GM23338 (cell line): ENCODE measurements around the gene TXNDC16. TPM values are rescaled to one million over a fixed set of nuclear protein-coding genes. Genes with fewer than 3 reads are reported as not detected.

Experiments
- ATAC-seq: fragments of 200-7000 bp; cut with Tn5 transposase; 3 replicates; pipeline ENCODE4 v1.9.1; 2020
- DNase-seq: peaks from one replicate; pipeline ENCODE4 v3.0.0-alpha.2; 2015; ENCODE audit warnings: low spot score
- H2AFZ ChIP-seq: fragments of 200-600 bp; sonication (generic); 2 replicates; pipeline ENCODE4 v1.8.0; 2016; ENCODE audit warnings: antibody characterized with exemption, mild to moderate bottlenecking, moderate library complexity
- H3F3A ChIP-seq: fragments of 200-600 bp; sonication (generic); replicated peaks from 2 replicates; pipeline ENCODE4 v1.8.0; 2017; ENCODE audit warnings: antibody characterized with exemption, mixed run types, low read depth
- H3K27ac ChIP-seq: fragments of 200-600 bp; sonication (generic); 2 replicates; pipeline ENCODE4 v1.6.1; 2016; ENCODE audit warnings: low read depth
- H3K27me3 ChIP-seq: fragments of 200-600 bp; sonication (generic); 2 replicates; pipeline ENCODE4 v1.8.0; 2016; ENCODE audit warnings: mild to moderate bottlenecking, mixed run types, moderate library complexity; ENCODE audit not compliant: insufficient read depth
- H3K36me3 ChIP-seq: fragments of 200-600 bp; sonication (generic); 2 replicates; pipeline ENCODE4 v1.8.0; 2016; ENCODE audit warnings: mild to moderate bottlenecking; ENCODE audit not compliant: insufficient read depth
- H3K4me1 ChIP-seq: fragments of 200-600 bp; sonication (generic); 2 replicates; pipeline ENCODE4 v1.8.0; 2016; ENCODE audit warnings: mild to moderate bottlenecking, moderate library complexity; ENCODE audit not compliant: insufficient read depth
- H3K4me2 ChIP-seq: fragments of 200-600 bp; sonication (generic); 2 replicates; pipeline ENCODE4 v1.7.1; 2017; ENCODE audit warnings: mixed run types
- H3K4me3 ChIP-seq: fragments of 200-600 bp; sonication (generic); 2 replicates; pipeline ENCODE4 v1.6.1; 2016; ENCODE audit warnings: mixed run types
- H3K79me2 ChIP-seq: fragments of 200-600 bp; sonication (generic); replicated peaks from 2 replicates; pipeline ENCODE4 v1.8.0; 2017; ENCODE audit warnings: mild to moderate bottlenecking; ENCODE audit not compliant: insufficient read depth
- H3K9me2 ChIP-seq: fragments of 200-600 bp; sonication (generic); 2 replicates; pipeline ENCODE4 v1.8.0; 2017; ENCODE audit not compliant: insufficient read depth
- H4K20me1 ChIP-seq: fragments of 200-600 bp; sonication (generic); replicated peaks from 2 replicates; pipeline ENCODE4 v1.8.0; 2017; ENCODE audit warnings: mild to moderate bottlenecking; ENCODE audit not compliant: insufficient read depth
- H3K27ac Mint-ChIP-seq: 2 replicates; pipeline ENCODE4 v1.8.0; 2020; ENCODE audit warnings: inconsistent platforms, mild to moderate bottlenecking, moderate library complexity, mixed read lengths
- H3K27me3 Mint-ChIP-seq: 3 replicates; pipeline ENCODE4 v1.8.0; 2022; ENCODE audit warnings: low read depth, mild to moderate bottlenecking, moderate library complexity, mixed read lengths, inconsistent platforms; ENCODE audit not compliant: insufficient read depth, poor library complexity
- H3K36me3 Mint-ChIP-seq: 3 replicates; pipeline ENCODE4 v1.8.0; 2021; ENCODE audit warnings: low read depth, mild to moderate bottlenecking, inconsistent platforms, moderate library complexity, mixed read lengths
- H3K4me1 Mint-ChIP-seq: 3 replicates; pipeline ENCODE4 v1.8.0; 2020; ENCODE audit warnings: mild to moderate bottlenecking, inconsistent platforms, mixed read lengths
- H3K4me3 Mint-ChIP-seq: 3 replicates; pipeline ENCODE4 v1.8.0; 2021; ENCODE audit warnings: moderate library complexity, mild to moderate bottlenecking, inconsistent platforms, mixed read lengths
- H3K9me3 Mint-ChIP-seq: 3 replicates; pipeline ENCODE4 v1.8.0; 2020; ENCODE audit warnings: moderate library complexity, mild to moderate bottlenecking, inconsistent platforms, mixed read lengths
- EZH2phosphoT487 ChIP-seq: fragments of 200-600 bp; sonication (generic); IDR thresholded peaks from one replicate; pipeline ENCODE4 v1.8.1; 2018; ENCODE audit warnings: antibody characterized with exemption; ENCODE audit not compliant: unreplicated experiment
- JUNB ChIP-seq: IDR thresholded peaks from one replicate; pipeline ENCODE4 v1.6.1; 2016; ENCODE audit warnings: antibody characterized with exemption; ENCODE audit not compliant: unreplicated experiment
- NANOG ChIP-seq: IDR thresholded peaks from 2 replicates; pipeline ENCODE4 v1.6.1; 2016; ENCODE audit warnings: antibody characterized with exemption, borderline replicate concordance
- STAT1 ChIP-seq: IDR thresholded peaks from one replicate; pipeline ENCODE4 v1.6.1; 2016; ENCODE audit warnings: antibody characterized with exemption; ENCODE audit not compliant: unreplicated experiment
- ZNF114 ChIP-seq: fragments of 250-450 bp; sonication (Bioruptor Pico); IDR thresholded peaks from 2 replicates; pipeline ENCODE4 v1.5.0; 2020; ENCODE audit warnings: mild to moderate bottlenecking, moderate library complexity
- ZNF331 ChIP-seq: fragments of 250-450 bp; sonication (Bioruptor Pico); IDR thresholded peaks from 2 replicates; pipeline ENCODE4 v1.5.0; 2020; ENCODE audit warnings: low read depth, mild to moderate bottlenecking, moderate library complexity
- polyA plus RNA-seq: library from polyadenylated mRNA; unstranded; fragments of >200 nt; fragmentation: Nextera tagmentation; extraction: Ambion mirVana; gene quantifications from 2 replicates; pipeline ENCODE4 v1.2.1, GENCODE V29; 2016
- total RNA-seq: library from RNA; depleted of rRNA; stranded (reverse); fragments of >200 nt; shearing (Covaris generic); gene quantifications from 2 replicates; pipeline ENCODE4 v1.2.3, GENCODE V29; 2014
- TF ChIP-seq, protein P1 (sequence below): fragments of 250-450 bp; sonication (Bioruptor Pico); IDR thresholded peaks from 2 replicates; pipeline ENCODE4 v1.5.0; 2020; ENCODE audit warnings: mild to moderate bottlenecking, moderate library complexity
- TF ChIP-seq, protein P2 (sequence below), 2 experiments: fragments of 200-600 bp in 1 of 2; sonication (generic) in 1 of 2; conservative IDR thresholded peaks; 2 replicates each; pipeline versions ENCODE4 v1.5.1 to v1.6.1; 2016 to 2017; ENCODE audit warnings: antibody characterized with exemption in 2 of 2, low read depth in 2 of 2, mild to moderate bottlenecking in 2 of 2, moderate library complexity in 1 of 2

The TXNDC16 gene
- total and polyA plus RNA-seq, 2 experiments from 2014 or later: 13.6 to 14.0 TPM

DNA sequence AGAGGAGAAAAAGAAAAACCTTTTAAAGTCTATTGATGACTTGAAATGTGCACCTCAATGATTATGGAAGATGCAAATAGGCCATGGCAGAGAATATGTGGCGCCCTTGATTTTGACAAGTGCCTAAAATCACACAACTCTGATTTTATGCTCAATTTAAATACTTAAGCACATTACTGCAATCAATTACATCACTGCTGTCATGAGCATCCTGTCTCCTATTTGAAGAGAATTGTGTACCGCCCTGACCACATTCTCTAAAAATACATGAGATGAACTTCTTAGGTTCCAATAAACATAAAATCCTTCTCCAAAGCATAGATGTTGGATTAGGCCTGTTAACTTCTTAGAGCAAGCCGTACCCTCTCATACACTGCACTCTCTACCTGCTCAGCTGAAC is 1.6 kb downstream of the TXNDC16 start (continued):
- TF ChIP-seq, protein P1, sequence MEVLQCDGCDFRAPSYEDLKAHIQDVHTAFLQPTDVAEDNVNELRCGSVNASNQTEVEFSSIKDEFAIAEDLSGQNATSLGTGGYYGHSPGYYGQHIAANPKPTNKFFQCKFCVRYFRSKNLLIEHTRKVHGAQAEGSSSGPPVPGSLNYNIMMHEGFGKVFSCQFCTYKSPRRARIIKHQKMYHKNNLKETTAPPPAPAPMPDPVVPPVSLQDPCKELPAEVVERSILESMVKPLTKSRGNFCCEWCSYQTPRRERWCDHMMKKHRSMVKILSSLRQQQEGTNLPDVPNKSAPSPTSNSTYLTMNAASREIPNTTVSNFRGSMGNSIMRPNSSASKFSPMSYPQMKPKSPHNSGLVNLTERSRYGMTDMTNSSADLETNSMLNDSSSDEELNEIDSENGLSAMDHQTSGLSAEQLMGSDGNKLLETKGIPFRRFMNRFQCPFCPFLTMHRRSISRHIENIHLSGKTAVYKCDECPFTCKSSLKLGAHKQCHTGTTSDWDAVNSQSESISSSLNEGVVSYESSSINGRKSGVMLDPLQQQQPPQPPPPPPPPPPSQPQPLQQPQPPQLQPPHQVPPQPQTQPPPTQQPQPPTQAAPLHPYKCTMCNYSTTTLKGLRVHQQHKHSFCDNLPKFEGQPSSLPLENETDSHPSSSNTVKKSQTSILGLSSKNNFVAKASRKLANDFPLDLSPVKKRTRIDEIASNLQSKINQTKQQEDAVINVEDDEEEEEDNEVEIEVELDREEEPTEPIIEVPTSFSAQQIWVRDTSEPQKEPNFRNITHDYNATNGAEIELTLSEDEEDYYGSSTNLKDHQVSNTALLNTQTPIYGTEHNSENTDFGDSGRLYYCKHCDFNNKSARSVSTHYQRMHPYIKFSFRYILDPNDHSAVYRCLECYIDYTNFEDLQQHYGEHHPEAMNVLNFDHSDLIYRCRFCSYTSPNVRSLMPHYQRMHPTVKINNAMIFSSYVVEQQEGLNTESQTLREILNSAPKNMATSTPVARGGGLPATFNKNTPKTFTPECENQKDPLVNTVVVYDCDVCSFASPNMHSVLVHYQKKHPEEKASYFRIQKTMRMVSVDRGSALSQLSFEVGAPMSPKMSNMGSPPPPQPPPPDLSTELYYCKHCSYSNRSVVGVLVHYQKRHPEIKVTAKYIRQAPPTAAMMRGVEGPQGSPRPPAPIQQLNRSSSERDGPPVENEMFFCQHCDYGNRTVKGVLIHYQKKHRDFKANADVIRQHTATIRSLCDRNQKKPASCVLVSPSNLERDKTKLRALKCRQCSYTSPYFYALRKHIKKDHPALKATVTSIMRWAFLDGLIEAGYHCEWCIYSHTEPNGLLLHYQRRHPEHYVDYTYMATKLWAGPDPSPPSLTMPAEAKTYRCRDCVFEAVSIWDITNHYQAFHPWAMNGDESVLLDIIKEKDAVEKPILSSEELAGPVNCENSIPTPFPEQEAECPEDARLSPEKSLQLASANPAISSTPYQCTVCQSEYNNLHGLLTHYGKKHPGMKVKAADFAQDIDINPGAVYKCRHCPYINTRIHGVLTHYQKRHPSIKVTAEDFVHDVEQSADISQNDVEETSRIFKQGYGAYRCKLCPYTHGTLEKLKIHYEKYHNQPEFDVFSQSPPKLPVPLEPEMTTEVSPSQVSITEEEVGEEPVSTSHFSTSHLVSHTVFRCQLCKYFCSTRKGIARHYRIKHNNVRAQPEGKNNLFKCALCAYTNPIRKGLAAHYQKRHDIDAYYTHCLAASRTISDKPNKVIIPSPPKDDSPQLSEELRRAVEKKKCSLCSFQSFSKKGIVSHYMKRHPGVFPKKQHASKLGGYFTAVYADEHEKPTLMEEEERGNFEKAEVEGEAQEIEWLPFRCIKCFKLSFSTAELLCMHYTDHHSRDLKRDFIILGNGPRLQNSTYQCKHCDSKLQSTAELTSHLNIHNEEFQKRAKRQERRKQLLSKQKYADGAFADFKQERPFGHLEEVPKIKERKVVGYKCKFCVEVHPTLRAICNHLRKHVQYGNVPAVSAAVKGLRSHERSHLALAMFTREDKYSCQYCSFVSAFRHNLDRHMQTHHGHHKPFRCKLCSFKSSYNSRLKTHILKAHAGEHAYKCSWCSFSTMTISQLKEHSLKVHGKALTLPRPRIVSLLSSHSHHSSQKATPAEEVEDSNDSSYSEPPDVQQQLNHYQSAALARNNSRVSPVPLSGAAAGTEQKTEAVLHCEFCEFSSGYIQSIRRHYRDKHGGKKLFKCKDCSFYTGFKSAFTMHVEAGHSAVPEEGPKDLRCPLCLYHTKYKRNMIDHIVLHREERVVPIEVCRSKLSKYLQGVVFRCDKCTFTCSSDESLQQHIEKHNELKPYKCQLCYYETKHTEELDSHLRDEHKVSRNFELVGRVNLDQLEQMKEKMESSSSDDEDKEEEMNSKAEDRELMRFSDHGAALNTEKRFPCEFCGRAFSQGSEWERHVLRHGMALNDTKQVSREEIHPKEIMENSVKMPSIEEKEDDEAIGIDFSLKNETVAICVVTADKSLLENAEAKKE (CRISPR knock-in tag): no peak
- TF ChIP-seq EZH2phosphoT487 (no peak), JUNB (no peak), NANOG (no peak), ZNF331 (CRISPR knock-in tag) (no peak), ZNF114 (CRISPR knock-in tag) (no peak)

DNA sequence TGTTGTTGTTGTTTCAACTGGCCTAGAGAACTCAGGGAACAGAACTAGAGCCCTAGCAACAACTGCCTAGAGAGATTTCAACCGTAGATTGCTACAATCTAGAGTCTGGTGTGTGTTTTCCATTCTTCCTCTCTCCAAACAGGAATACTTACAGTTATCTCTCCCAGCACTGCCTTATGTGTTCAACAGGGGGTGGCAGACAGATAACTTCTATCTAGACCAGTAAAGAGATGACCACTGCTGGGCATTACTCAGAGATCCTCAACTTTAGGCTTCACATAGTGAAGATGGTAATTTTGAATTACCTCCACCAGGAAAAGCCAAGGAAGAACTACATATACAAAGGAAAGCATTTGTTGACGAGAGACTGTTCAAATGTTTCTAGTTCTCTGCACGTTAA is 4.8 kb downstream of the TXNDC16 start:
- TF ChIP-seq STAT1: no peak
- TF ChIP-seq, protein P2, sequence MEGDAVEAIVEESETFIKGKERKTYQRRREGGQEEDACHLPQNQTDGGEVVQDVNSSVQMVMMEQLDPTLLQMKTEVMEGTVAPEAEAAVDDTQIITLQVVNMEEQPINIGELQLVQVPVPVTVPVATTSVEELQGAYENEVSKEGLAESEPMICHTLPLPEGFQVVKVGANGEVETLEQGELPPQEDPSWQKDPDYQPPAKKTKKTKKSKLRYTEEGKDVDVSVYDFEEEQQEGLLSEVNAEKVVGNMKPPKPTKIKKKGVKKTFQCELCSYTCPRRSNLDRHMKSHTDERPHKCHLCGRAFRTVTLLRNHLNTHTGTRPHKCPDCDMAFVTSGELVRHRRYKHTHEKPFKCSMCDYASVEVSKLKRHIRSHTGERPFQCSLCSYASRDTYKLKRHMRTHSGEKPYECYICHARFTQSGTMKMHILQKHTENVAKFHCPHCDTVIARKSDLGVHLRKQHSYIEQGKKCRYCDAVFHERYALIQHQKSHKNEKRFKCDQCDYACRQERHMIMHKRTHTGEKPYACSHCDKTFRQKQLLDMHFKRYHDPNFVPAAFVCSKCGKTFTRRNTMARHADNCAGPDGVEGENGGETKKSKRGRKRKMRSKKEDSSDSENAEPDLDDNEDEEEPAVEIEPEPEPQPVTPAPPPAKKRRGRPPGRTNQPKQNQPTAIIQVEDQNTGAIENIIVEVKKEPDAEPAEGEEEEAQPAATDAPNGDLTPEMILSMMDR (conservative IDR thresholded peaks at IDR 0.05; ENCODE audit: low read depth in 2 of 2): 0 out of 4 replicates have a peak, but pooled peaks have one; percentile 9 to 19
- Mint-ChIP-seq H3K27ac (no peak overlapping the region), H3K36me3 (no peaks in the 10 kb centered on the region), H3K27me3 (peaks cover 5% of the 10 kb centered on the region), H3K4me3 (no peak overlapping the region), H3K4me1 (peaks cover 21% of the 10 kb centered on the region), H3K9me3 (no peaks in the 10 kb centered on the region)
- no peaks in the 10 kb centered on the region for H3K27me3 ChIP-seq
- DNase-seq (peak; percentile 23), ATAC-seq (no peak)
- no peak overlapping the region for H3K4me2 ChIP-seq
- H2AFZ ChIP-seq: no peak overlapping the region
- H3K36me3 ChIP-seq: no peaks in the 10 kb centered on the region
- H3F3A ChIP-seq: no peaks in the 10 kb centered on the region
- H4K20me1 ChIP-seq: no peaks in the 10 kb centered on the region
- H3K4me1 ChIP-seq: peaks cover 11% of the 10 kb centered on the region; the same call in 1 of the 2 replicates
- no peak overlapping the region for H3K27ac ChIP-seq
- H3K4me3 ChIP-seq: no peak overlapping the region
- peaks cover 22% of the 10 kb centered on the region for H3K79me2 ChIP-seq
- no peaks in the 10 kb centered on the region for H3K9me2 ChIP-seq
